IMR-90 (cell line): ENCODE measurements around the gene RBMS3. TPM values are rescaled to one million over a fixed set of nuclear protein-coding genes. Genes with fewer than 3 reads are reported as not detected.

Source experiments
- ATAC-seq: fragments of 200-7000 bp; cut with Tn5 transposase; 2 replicates; pipeline ENCODE4 v1.9.1; 2020; ENCODE audit warnings: low read depth, mild to moderate bottlenecking, moderate library complexity
- BruUV-seq: library from RNA; stranded (reverse); fragments of 400-500 nt; replicated peaks from 2 replicates; lab custom pipeline; 2021; lab: Mats Ljungman, UMichigan
- CTCF ChIA-PET: fragments of 300-600 bp; formaldehyde crosslinking; extraction: SDS; loops from one replicate; lab custom pipeline; 2021; ENCODE audit warnings: antibody characterized with exemption; lab: Yijun Ruan, JAX
- POLR2A ChIA-PET: fragments of 300-600 bp; sonication (Branson Sonifier 250); formaldehyde crosslinking; loops from one replicate; lab custom pipeline; 2022; ENCODE audit warnings: antibody characterized with exemption; ENCODE audit not compliant: unreplicated experiment; lab: Charles Lee
- DNase-seq: peaks from one replicate; pipeline ENCODE4 v3.0.0; 2013
- H2AFZ ChIP-seq: replicated peaks from 2 replicates; pipeline ENCODE3; 2013; ENCODE audit warnings: low read length, mild to moderate bottlenecking; ENCODE audit not compliant: poor library complexity
- H2AK5ac ChIP-seq: 2 replicates; pipeline ENCODE4 v1.6.1; 2013; ENCODE audit warnings: low read depth, low read length, inconsistent platforms
- H2AK9ac ChIP-seq: replicated peaks from 2 replicates; pipeline ENCODE3; 2013; ENCODE audit warnings: mild to moderate bottlenecking, low read depth, low read length, moderate library complexity; ENCODE audit not compliant: poor library complexity
- H2BK120ac ChIP-seq: 2 replicates; pipeline ENCODE4 v1.6.1; 2013; ENCODE audit warnings: low read depth, low read length, inconsistent platforms
- H2BK15ac ChIP-seq: 3 replicates; pipeline ENCODE4 v1.6.1; 2013; ENCODE audit warnings: low read depth, low read length, inconsistent platforms
- H2BK20ac ChIP-seq: 2 replicates; pipeline ENCODE4 v1.6.1; 2013; ENCODE audit warnings: low read depth, mild to moderate bottlenecking, inconsistent platforms, low read length, moderate library complexity
- H2BK5ac ChIP-seq: 2 replicates; pipeline ENCODE4 v1.6.1; 2013; ENCODE audit warnings: mild to moderate bottlenecking, low read depth, low read length, inconsistent platforms; ENCODE audit not compliant: poor library complexity, severe bottlenecking
- H3K14ac ChIP-seq: replicated peaks from 2 replicates; pipeline ENCODE4 v1.6.1; 2013; ENCODE audit warnings: low read depth, low read length, inconsistent platforms
- H3K18ac ChIP-seq: 2 replicates; pipeline ENCODE4 v1.6.1; 2013; ENCODE audit warnings: low read depth, low read length, control low read depth
- H3K23ac ChIP-seq: 2 replicates; pipeline ENCODE4 v1.6.1; 2013; ENCODE audit warnings: low read depth, low read length, inconsistent platforms
- H3K27ac ChIP-seq: 2 replicates; pipeline ENCODE4 v1.5.1; 2013; ENCODE audit warnings: mild to moderate bottlenecking, control low read depth, low read length; ENCODE audit not compliant: insufficient read depth
- H3K27me3 ChIP-seq: 2 replicates; pipeline ENCODE4 v1.6.1; 2013; ENCODE audit warnings: low read length; ENCODE audit not compliant: control insufficient read depth, insufficient read depth
- H3K36me3 ChIP-seq: 2 replicates; pipeline ENCODE4 v1.6.1; 2013; ENCODE audit warnings: low read length, mixed read lengths; ENCODE audit not compliant: control insufficient read depth, insufficient read depth
- H3K4ac ChIP-seq: 2 replicates; pipeline ENCODE4 v1.6.1; 2013; ENCODE audit warnings: low read depth, low read length, inconsistent platforms
- H3K4me1 ChIP-seq: 2 replicates; pipeline ENCODE4 v1.6.1; 2013; ENCODE audit warnings: low read length, mixed read lengths; ENCODE audit not compliant: control insufficient read depth, insufficient read depth
- H3K4me2 ChIP-seq: 2 replicates; pipeline ENCODE4 v1.6.1; 2013; ENCODE audit warnings: low read depth, mild to moderate bottlenecking, control low read depth, low read length, moderate library complexity
- H3K4me3 ChIP-seq: 2 replicates; pipeline ENCODE4 v1.5.1; 2013; ENCODE audit warnings: low read depth, mild to moderate bottlenecking, control low read depth, low read length, moderate library complexity; ENCODE audit not compliant: insufficient read depth
- H3K56ac ChIP-seq: 2 replicates; pipeline ENCODE4 v1.6.1; 2013; ENCODE audit warnings: low read length, inconsistent platforms; ENCODE audit not compliant: insufficient read depth; ENCODE audit errors: extremely low read depth
- H3K79me1 ChIP-seq, 2 experiments: 2 replicates each; pipeline ENCODE4 v1.6.1; 2013; ENCODE audit warnings: low read length in 2 of 2, inconsistent platforms in 1 of 2, low read depth in 1 of 2
- H3K9ac ChIP-seq: 2 replicates; pipeline ENCODE4 v1.6.1; 2013; ENCODE audit warnings: low read depth, low read length, control low read depth
- H3K9me1 ChIP-seq: 2 replicates; pipeline ENCODE4 v1.6.1; 2013; ENCODE audit warnings: low read length, inconsistent platforms; ENCODE audit not compliant: insufficient read depth
- H3K9me3 ChIP-seq: 2 replicates; pipeline ENCODE4 v1.6.1; 2013; ENCODE audit warnings: low read length; ENCODE audit not compliant: control insufficient read depth, insufficient read depth
- H4K20me1 ChIP-seq: 2 replicates; pipeline ENCODE4 v1.6.1; 2013; ENCODE audit warnings: low read length, inconsistent platforms; ENCODE audit not compliant: insufficient read depth
- H4K5ac ChIP-seq: 2 replicates; pipeline ENCODE4 v1.6.1; 2013; ENCODE audit warnings: mild to moderate bottlenecking, low read depth, low read length, control low read depth
- H4K8ac ChIP-seq, 2 experiments: 2 replicates each; pipeline ENCODE4 v1.6.1; 2013; ENCODE audit warnings: low read depth in 2 of 2, low read length in 2 of 2, control low read depth in 1 of 2, inconsistent platforms in 1 of 2
- H4K91ac ChIP-seq: 2 replicates; pipeline ENCODE4 v1.6.1; 2013; ENCODE audit warnings: low read depth, low read length, inconsistent platforms; ENCODE audit not compliant: insufficient read depth
- BHLHE40 ChIP-seq: fragments of 150-350 bp; IDR thresholded peaks from 2 replicates; pipeline ENCODE4 v1.6.1; 2016; ENCODE audit warnings: mild to moderate bottlenecking, low read depth, low read length
- CEBPB ChIP-seq: IDR thresholded peaks from 2 replicates; pipeline ENCODE4 v1.6.1; 2012; ENCODE audit warnings: low read depth, low read length, improper control_type of control experiment
- CHD1 ChIP-seq: IDR thresholded peaks from 2 replicates; pipeline ENCODE4 v1.6.1; 2012; ENCODE audit warnings: low read depth, low read length, improper control_type of control experiment
- CTCF ChIP-seq: conservative IDR thresholded peaks from 2 replicates; pipeline ENCODE4 v1.5.1; 2012; ENCODE audit warnings: mild to moderate bottlenecking, low read depth, low read length, improper control_type of control experiment
- FOS ChIP-seq: fragments of 150-350 bp; IDR thresholded peaks from 2 replicates; pipeline ENCODE4 v1.6.1; 2016; ENCODE audit warnings: low read depth, low read length
- MAFK ChIP-seq: IDR thresholded peaks from 2 replicates; pipeline ENCODE4 v1.6.1; 2012; ENCODE audit warnings: low read depth, low read length, improper control_type of control experiment
- MAZ ChIP-seq: IDR thresholded peaks from 2 replicates; pipeline ENCODE4 v1.6.1; 2012; ENCODE audit warnings: low read depth, mild to moderate bottlenecking, low read length, improper control_type of control experiment, moderate library complexity, borderline replicate concordance
- MXI1 ChIP-seq: IDR thresholded peaks from 2 replicates; pipeline ENCODE4 v1.6.1; 2012; ENCODE audit warnings: low read depth, mild to moderate bottlenecking, low read length, moderate library complexity, borderline replicate concordance
- NFE2L2 ChIP-seq: fragments of 150-350 bp; IDR thresholded peaks from 2 replicates; pipeline ENCODE4 v1.6.1; 2016; ENCODE audit warnings: low read depth, mild to moderate bottlenecking, low read length
- POLR2A ChIP-seq: IDR thresholded peaks from 2 replicates; pipeline ENCODE4 v1.6.1; 2012; ENCODE audit warnings: mild to moderate bottlenecking, low read depth, low read length
- RAD21 ChIP-seq: IDR thresholded peaks from 2 replicates; pipeline ENCODE4 v1.6.1; 2012; ENCODE audit warnings: low read length, improper control_type of control experiment
- RCOR1 ChIP-seq: IDR thresholded peaks from 2 replicates; pipeline ENCODE4 v1.6.1; 2012; ENCODE audit warnings: mild to moderate bottlenecking, low read length, improper control_type of control experiment; ENCODE audit not compliant: insufficient replicate concordance
- RFX5 ChIP-seq: IDR thresholded peaks from 2 replicates; pipeline ENCODE4 v1.8.0; 2012; ENCODE audit warnings: low read depth, mild to moderate bottlenecking, low read length, moderate library complexity
- SMC3 ChIP-seq: fragments of 150-350 bp; IDR thresholded peaks from 2 replicates; pipeline ENCODE4 v1.6.1; 2016; ENCODE audit warnings: low read depth, mild to moderate bottlenecking, antibody characterized with exemption, low read length, moderate library complexity
- WGBS, 2 experiments: methylation state at CpG; one replicate each; pipeline versions ENCODE4 v1.1.5 to v1.1.7; 2013; ENCODE audit warnings: missing lambda C conversion rate in 2 of 2; ENCODE audit not compliant: insufficient read length in 1 of 2; ENCODE audit errors: extremely low coverage in 2 of 2; 5-methylcytosine and 5-hydroxymethylcytosine counted together
- dilution Hi-C: fragments of 300-500 bp; cut with HindIII; formaldehyde crosslinking; loops from one replicate; pipeline ENCODE4 v1.14.3; 2018; ENCODE audit warnings: low sequenced_read_pairs; ENCODE audit not compliant: unreplicated experiment
- in situ Hi-C: fragments of 300-500 bp; cut with MboI; formaldehyde crosslinking; loops from 3 replicates; pipeline ENCODE4 v1.14.3; 2019; ENCODE audit warnings: low sequenced_read_pairs, inconsistent platforms, mixed read lengths
- intact Hi-C: fragments of 100-400 bp; cut with micrococcal nuclease; formaldehyde crosslinking; loops from 2 replicates; pipeline ENCODE4 v1.10.0; 2022
- polyA plus RNA-seq, 3 experiments: library from polyadenylated mRNA; depleted of rRNA; stranded (reverse); fragments of >200 nt; gene quantifications; 2 replicates each; pipeline ENCODE4 v1.2.3, GENCODE V29; 2012; ENCODE audit warnings: low replicate concordance in 1 of 3
- total RNA-seq: library from RNA; depleted of rRNA; stranded (reverse); fragments of >200 nt; gene quantifications from 2 replicates; pipeline ENCODE4 v1.2.3, GENCODE V29; 2012
- TF ChIP-seq, protein P1 (sequence below): fragments of 150-350 bp; IDR thresholded peaks from 2 replicates; pipeline ENCODE4 v1.6.1; 2017; ENCODE audit warnings: mild to moderate bottlenecking, antibody characterized with exemption, low read length, low read depth
- TF ChIP-seq, protein P2 (sequence below): fragments of 150-350 bp; IDR thresholded peaks from 2 replicates; pipeline ENCODE4 v1.6.1; 2016; ENCODE audit warnings: low read depth, mild to moderate bottlenecking, low read length, moderate library complexity, borderline replicate concordance

RBMS3 gene
- total and polyA plus RNA-seq, 2 of the 4 experiments (the other 2 are of a cell fraction), result 15.2 to 127 TPM

- H3K14ac ChIP-seq, result no peak overlapping the region
- H4K5ac ChIP-seq, result no peak overlapping the region
- ChIA-PET POLR2A (no interaction called here), CTCF (no interaction called here)
- no peak overlapping the region for H4K8ac ChIP-seq
- no peak overlapping the region for H3K4ac ChIP-seq
- H3K23ac ChIP-seq, result no peak overlapping the region
- ATAC-seq (no peak), DNase-seq (no peak)
- no peak overlapping the region for H2AK5ac ChIP-seq
- no peak overlapping the region for H2AFZ ChIP-seq
- H3K27ac ChIP-seq, result no peak overlapping the region
- intact Hi-C loops, result no loop called here
- H3K4me3 ChIP-seq, result no peak overlapping the region
- no CpG with 5 or more reads among the region's 6 CpGs for WGBS, 2 experiments
- no peak overlapping the region for H2AK9ac ChIP-seq
- H2BK5ac ChIP-seq, result no peak overlapping the region
- no peak overlapping the region for H3K18ac ChIP-seq
- H3K4me1 ChIP-seq, result peaks cover 4% of the 10 kb centered on the region
- no peak overlapping the region for H4K91ac ChIP-seq
- H3K9ac ChIP-seq, result no peak overlapping the region
- H3K56ac ChIP-seq, result no peak overlapping the region
- no peak overlapping the region for H2BK120ac ChIP-seq
- H3K79me1 ChIP-seq, result peaks cover 0 to 3% of the 10 kb centered on the region in 2 experiments; a peak in 2 of 4 replicates
- in situ Hi-C loops, result no loop called here
- no peak overlapping the region for H3K4me2 ChIP-seq
- TF ChIP-seq SMC3 (no peak), FOS (no peak), RFX5 (no peak), MAFK (no peak), CHD1 (no peak), CEBPB (no peak), RCOR1 (no peak), MAZ (no peak), BHLHE40 (no peak), MXI1 (no peak), POLR2A (no peak), CTCF (no peak), NFE2L2 (no peak), RAD21 (no peak)
- TF ChIP-seq, protein P1, sequence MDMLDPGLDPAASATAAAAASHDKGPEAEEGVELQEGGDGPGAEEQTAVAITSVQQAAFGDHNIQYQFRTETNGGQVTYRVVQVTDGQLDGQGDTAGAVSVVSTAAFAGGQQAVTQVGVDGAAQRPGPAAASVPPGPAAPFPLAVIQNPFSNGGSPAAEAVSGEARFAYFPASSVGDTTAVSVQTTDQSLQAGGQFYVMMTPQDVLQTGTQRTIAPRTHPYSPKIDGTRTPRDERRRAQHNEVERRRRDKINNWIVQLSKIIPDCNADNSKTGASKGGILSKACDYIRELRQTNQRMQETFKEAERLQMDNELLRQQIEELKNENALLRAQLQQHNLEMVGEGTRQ, result no peak
- TF ChIP-seq, protein P2, sequence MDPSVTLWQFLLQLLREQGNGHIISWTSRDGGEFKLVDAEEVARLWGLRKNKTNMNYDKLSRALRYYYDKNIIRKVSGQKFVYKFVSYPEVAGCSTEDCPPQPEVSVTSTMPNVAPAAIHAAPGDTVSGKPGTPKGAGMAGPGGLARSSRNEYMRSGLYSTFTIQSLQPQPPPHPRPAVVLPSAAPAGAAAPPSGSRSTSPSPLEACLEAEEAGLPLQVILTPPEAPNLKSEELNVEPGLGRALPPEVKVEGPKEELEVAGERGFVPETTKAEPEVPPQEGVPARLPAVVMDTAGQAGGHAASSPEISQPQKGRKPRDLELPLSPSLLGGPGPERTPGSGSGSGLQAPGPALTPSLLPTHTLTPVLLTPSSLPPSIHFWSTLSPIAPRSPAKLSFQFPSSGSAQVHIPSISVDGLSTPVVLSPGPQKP, result no peak
- no peak overlapping the region for H2BK20ac ChIP-seq
- H3K36me3 ChIP-seq, result no peaks in the 10 kb centered on the region
- dilution Hi-C loops, result no loop called here
- no peaks in the 10 kb centered on the region for H4K20me1 ChIP-seq
- H3K9me3 ChIP-seq, result no peaks in the 10 kb centered on the region
- BruUV-seq, result no TSS peak
- H3K27me3 ChIP-seq, result no peaks in the 10 kb centered on the region
- H3K9me1 ChIP-seq, result peaks cover 7% of the 10 kb centered on the region
- H2BK15ac ChIP-seq, result no peak overlapping the region
Observed at GRCh38 chr3:29892976-29893554, 612.2 kb downstream of the RBMS3 start.
